ENCODE data around the gene CYREN. TPM values are rescaled to one million over a fixed set of nuclear protein-coding genes. Genes with fewer than 3 reads are reported as not detected.

CYREN gene
- total RNA-seq, 1 donor from 2014 or later, result 26.9 TPM

DNA sequence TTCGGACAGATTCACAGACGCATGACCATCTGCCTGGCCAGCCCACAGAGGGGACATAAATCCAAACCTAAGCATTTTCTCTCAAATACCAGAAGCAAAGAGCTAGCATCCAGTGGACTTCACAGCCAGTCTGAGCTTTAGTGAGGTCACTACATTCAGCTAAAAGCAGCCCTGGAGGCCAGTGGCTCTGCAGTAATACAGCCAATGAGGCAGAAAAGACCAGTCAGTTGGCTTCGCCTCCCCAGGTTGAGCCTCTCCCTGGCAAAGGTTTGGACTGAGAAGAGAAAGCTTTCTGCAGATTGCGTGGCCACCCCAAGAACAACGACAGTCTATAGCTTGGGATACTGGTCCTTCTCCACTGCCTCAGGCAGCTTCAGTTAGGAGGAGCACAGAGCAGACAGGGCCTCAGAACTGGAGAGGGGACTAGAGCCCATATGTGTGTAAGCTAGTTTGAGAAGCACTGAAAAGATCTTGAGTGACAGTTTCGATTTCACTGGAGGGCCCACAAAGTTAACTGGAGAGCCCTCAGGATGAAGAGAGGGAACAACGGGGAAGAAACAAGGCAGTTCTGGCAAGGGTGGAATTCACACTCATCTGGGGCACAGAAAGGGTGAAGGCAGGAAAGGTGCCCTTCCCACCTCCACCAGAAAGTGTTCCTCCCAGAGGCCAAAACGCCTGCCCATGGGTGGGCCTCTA lies 37.0 kb upstream of the CYREN start:
- Mint-ChIP-seq H3K27ac (no peak overlapping the region), H3K27me3 (ENCODE audit: insufficient read depth, low read depth) (peaks cover 4% of the 10 kb centered on the region), H3K4me3 (no peak overlapping the region), H3K4me1 (peaks cover 8% of the 10 kb centered on the region), H3K36me3 (peaks cover 4% of the 10 kb centered on the region), H3K9me3 (no peaks in the 10 kb centered on the region)
- no peaks in the 10 kb centered on the region for H3K4me1 ChIP-seq
- no peaks in the 10 kb centered on the region for H3F3A ChIP-seq (ENCODE audit: low read depth)
- H3K36me3 ChIP-seq, result no peaks in the 10 kb centered on the region
- no peaks in the 10 kb centered on the region for H3K79me2 ChIP-seq (ENCODE audit: low read depth)
- no peaks in the 10 kb centered on the region for H4K20me1 ChIP-seq (ENCODE audit: low read depth)
- TF ChIP-seq EZH2 (IDR thresholded peaks at IDR 0.05) (no peak), EZH2phosphoT487 (IDR thresholded peaks at IDR 0.05) (no peak)
- TF ChIP-seq, protein P1, sequence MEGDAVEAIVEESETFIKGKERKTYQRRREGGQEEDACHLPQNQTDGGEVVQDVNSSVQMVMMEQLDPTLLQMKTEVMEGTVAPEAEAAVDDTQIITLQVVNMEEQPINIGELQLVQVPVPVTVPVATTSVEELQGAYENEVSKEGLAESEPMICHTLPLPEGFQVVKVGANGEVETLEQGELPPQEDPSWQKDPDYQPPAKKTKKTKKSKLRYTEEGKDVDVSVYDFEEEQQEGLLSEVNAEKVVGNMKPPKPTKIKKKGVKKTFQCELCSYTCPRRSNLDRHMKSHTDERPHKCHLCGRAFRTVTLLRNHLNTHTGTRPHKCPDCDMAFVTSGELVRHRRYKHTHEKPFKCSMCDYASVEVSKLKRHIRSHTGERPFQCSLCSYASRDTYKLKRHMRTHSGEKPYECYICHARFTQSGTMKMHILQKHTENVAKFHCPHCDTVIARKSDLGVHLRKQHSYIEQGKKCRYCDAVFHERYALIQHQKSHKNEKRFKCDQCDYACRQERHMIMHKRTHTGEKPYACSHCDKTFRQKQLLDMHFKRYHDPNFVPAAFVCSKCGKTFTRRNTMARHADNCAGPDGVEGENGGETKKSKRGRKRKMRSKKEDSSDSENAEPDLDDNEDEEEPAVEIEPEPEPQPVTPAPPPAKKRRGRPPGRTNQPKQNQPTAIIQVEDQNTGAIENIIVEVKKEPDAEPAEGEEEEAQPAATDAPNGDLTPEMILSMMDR (IDR thresholded peaks at IDR 0.05), result no peak
- H3K9me3 ChIP-seq (ENCODE audit: low read depth), result no peaks in the 10 kb centered on the region
- DNase-seq (ENCODE audit: low spot score), result no peak
- H3K4me2 ChIP-seq, result no peak overlapping the region
- H3K4me3 ChIP-seq, result no peak overlapping the region
- no peak overlapping the region for H3K27ac ChIP-seq
- H3K27me3 ChIP-seq, result peaks cover 14% of the 10 kb centered on the region
- no peak overlapping the region for H2AFZ ChIP-seq (replicated peaks)
- H3K9ac ChIP-seq, result no peak overlapping the region

DNA sequence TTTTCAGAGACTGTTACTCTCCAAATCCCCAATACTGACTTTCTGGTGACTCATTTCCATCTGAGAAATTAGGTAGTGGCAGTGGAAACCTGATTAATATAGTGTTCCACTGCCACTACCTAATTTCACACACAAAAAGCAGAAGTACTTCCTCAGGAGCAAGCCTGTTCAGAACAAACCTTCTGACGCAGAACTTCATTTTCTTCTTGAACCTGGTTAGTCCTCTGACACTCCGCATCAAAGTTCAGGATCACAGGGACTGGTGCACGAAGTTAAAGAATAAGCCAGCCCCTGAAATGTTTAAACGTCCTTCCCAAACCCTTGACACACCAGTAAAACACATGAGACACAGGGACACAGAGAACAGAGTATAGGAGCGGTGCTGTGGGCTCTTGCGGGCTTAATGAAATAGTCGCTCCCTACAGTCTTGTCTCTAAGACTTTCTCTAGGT lies 36.5 kb upstream of the CYREN start:
- H3F3A ChIP-seq (ENCODE audit: low read depth), result no peaks in the 10 kb centered on the region
- peaks cover 8% of the 10 kb centered on the region for H3K4me1 Mint-ChIP-seq
- no peaks in the 10 kb centered on the region for H4K20me1 ChIP-seq (ENCODE audit: low read depth)
- TF ChIP-seq EZH2phosphoT487 (IDR thresholded peaks at IDR 0.05) (no peak), EZH2 (IDR thresholded peaks at IDR 0.05) (no peak)
- TF ChIP-seq, protein P1 (IDR thresholded peaks at IDR 0.05), result no peak
- no peaks in the 10 kb centered on the region for H3K79me2 ChIP-seq (ENCODE audit: low read depth)
- peaks cover 4% of the 10 kb centered on the region for H3K27me3 Mint-ChIP-seq (ENCODE audit: insufficient read depth, low read depth)
- H3K9ac ChIP-seq, result no peak overlapping the region
- no peak overlapping the region for H3K4me3 ChIP-seq
- no peaks in the 10 kb centered on the region for H3K9me3 Mint-ChIP-seq
- H3K4me2 ChIP-seq, result no peak overlapping the region
- H3K9me3 ChIP-seq (ENCODE audit: low read depth), result no peaks in the 10 kb centered on the region
- no peaks in the 10 kb centered on the region for H3K4me1 ChIP-seq
- peaks cover 4% of the 10 kb centered on the region for H3K36me3 Mint-ChIP-seq
- H3K4me3 Mint-ChIP-seq, result no peak overlapping the region
- no peaks in the 10 kb centered on the region for H3K36me3 ChIP-seq
- H3K27ac Mint-ChIP-seq, result no peak overlapping the region
- no peak overlapping the region for H2AFZ ChIP-seq (replicated peaks)
- H3K27me3 ChIP-seq, result peaks cover 14% of the 10 kb centered on the region
- no peak overlapping the region for H3K27ac ChIP-seq
- no peak for DNase-seq (ENCODE audit: low spot score)

DNA sequence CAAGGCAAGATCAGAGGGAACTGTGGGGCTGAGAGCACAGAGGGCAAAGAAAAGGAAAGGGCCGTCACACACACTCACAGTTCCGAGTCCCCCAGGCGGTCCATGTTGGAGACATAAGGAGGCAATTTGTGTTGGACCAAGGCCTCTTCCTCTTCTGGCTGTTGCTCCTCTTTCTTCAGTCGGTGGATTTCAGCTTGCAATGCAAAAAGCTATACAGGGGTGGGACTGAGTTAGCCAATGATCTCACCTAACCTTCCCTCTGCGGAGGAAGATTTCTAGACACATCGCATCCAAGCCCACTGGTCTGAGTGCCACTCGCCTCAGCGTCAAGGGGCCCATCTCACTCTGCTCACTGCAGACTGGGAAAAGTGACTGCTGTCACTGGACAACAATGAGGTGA lies 35.3 kb upstream of the CYREN start:
- no peak overlapping the region for H3K9ac ChIP-seq
- H3F3A ChIP-seq (ENCODE audit: low read depth), result no peaks in the 10 kb centered on the region
- H2AFZ ChIP-seq (replicated peaks), result no peak overlapping the region
- H3K4me3 ChIP-seq, result no peak overlapping the region
- no peaks in the 10 kb centered on the region for H4K20me1 ChIP-seq (ENCODE audit: low read depth)
- Mint-ChIP-seq H3K27ac (no peak overlapping the region), H3K27me3 (ENCODE audit: insufficient read depth, low read depth) (peaks cover 4% of the 10 kb centered on the region), H3K36me3 (peaks cover 5% of the 10 kb centered on the region), H3K9me3 (no peaks in the 10 kb centered on the region), H3K4me3 (no peak overlapping the region), H3K4me1 (peaks cover 8% of the 10 kb centered on the region)
- H3K27ac ChIP-seq, result no peak overlapping the region
- no peak overlapping the region for H3K4me2 ChIP-seq
- no peaks in the 10 kb centered on the region for H3K4me1 ChIP-seq
- H3K79me2 ChIP-seq (ENCODE audit: low read depth), result no peaks in the 10 kb centered on the region
- H3K36me3 ChIP-seq, result no peaks in the 10 kb centered on the region
- TF ChIP-seq, protein P1 (IDR thresholded peaks at IDR 0.05), result no peak
- TF ChIP-seq EZH2phosphoT487 (IDR thresholded peaks at IDR 0.05) (no peak), EZH2 (IDR thresholded peaks at IDR 0.05) (no peak)
- no peak for DNase-seq (ENCODE audit: low spot score)
- peaks cover 11% of the 10 kb centered on the region for H3K27me3 ChIP-seq
- no peaks in the 10 kb centered on the region for H3K9me3 ChIP-seq (ENCODE audit: low read depth)

Data from neural progenitor cell (in vitro differentiated cells).